ENCODE results near the gene BICD1.

GRCh38 chr12:32118806-32119205 is 12.2 kb downstream of the BICD1 start:
- TF ChIP-seq, protein P1, sequence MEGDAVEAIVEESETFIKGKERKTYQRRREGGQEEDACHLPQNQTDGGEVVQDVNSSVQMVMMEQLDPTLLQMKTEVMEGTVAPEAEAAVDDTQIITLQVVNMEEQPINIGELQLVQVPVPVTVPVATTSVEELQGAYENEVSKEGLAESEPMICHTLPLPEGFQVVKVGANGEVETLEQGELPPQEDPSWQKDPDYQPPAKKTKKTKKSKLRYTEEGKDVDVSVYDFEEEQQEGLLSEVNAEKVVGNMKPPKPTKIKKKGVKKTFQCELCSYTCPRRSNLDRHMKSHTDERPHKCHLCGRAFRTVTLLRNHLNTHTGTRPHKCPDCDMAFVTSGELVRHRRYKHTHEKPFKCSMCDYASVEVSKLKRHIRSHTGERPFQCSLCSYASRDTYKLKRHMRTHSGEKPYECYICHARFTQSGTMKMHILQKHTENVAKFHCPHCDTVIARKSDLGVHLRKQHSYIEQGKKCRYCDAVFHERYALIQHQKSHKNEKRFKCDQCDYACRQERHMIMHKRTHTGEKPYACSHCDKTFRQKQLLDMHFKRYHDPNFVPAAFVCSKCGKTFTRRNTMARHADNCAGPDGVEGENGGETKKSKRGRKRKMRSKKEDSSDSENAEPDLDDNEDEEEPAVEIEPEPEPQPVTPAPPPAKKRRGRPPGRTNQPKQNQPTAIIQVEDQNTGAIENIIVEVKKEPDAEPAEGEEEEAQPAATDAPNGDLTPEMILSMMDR (IDR thresholded peaks at IDR 0.05): no peak
- no peak for TF ChIP-seq EP300 (IDR thresholded peaks at IDR 0.05)

Measured in ovary (tissue), 3 donors.